ENCODE measurements around the gene DDN.

DDN gene

DNA sequence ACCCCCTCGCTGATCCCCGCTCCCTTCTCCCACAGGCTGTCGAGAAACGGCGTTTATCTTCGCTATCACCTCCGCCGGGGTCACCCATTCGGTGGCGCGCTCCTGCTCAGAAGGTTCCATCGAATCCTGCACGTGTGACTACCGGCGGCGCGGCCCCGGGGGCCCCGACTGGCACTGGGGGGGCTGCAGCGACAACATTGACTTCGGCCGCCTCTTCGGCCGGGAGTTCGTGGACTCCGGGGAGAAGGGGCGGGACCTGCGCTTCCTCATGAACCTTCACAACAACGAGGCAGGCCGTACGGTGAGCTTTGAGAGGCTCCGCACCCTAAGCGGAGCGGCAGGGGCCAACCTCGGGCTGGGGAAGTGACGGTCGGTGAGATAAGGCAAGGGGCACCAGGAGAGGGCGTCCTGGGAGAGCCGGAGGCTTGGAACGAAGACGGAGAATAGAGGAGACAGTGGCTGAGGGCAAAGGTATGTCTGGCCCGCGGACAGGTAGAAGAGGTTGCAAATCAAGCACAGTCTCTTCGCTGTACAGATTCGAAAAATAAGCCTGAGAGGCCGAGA lies 18.7 kb downstream of the DDN start:
- DNase-seq, result no peak

DNA sequence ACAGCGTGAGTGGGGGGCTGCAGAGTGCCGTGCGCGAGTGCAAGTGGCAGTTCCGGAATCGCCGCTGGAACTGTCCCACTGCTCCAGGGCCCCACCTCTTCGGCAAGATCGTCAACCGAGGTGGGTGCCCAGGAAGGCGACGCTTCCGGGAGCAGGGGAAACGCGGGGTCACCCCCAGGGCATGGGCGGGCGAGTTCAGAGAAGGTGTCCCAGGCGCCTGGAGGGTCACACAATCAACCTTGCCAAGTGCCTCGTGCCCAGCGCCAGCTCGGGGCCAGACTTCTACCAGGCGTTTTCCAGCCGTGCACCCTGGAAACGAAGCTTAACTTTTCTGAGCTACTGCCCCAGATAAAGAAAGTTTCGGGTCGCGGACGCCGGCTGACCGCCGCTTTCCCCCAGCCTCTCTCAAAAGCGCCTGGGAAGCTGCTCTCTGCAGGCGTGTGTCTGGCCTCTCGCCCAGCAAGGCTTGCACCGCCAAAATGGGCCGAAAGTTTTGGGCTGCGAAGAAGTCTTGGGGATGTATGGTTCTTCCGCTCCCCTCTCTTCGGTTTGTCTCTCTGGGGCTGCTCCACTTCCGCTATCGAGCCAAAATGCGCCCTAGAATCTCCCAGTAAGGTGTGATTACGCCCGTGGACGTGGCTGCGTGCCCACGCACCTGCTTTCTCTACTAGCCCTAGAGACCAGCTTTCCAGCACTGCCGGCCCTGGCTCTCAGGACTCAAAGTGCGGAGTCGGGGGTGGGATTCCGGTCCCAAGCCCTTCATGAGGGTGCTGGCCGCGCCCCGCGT lies 19.4 kb downstream of the DDN start:
- DNase-seq, result no peak

DNA sequence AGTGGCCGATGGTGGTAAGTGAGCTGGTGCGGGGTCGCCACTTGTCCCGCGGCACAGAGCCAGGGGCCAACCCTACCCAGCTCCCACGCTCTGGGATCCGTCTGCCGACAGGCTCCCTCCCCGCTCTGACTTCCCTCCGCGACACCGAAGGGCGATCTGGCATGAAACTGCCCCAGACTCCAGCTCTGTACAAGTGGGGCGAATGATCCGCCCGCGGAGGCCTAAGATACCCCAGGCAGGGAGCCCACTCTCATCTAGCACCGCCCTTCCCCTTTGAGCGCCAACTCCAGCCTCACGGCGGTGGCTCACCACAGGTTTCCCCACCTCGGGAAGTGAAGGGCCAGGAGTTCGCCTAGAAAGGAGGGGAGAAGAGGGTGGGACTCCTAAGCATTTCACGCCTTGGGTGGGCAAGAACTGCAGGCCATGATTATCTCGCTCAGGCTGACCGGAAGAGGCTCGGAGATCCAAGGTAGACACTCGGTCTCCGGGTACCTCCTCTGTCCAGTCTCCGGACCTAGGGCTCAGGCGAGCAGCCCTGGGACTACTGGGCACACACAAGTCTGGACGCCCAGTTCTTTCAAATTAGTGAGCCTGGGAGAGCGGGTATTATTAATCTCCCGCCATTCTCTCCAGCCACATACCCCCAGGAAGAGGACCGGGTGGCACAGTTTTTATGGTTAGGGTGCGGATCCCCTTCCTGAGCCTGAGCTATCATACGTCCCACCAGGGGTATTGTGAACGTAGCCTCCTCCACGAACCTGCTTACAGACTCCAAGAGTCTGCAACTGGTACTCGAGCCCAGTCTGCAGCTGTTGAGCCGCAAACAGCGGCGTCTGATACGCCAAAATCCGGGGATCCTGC lies 20.2 kb downstream of the DDN start:
- DNase-seq, result no peak

DNA sequence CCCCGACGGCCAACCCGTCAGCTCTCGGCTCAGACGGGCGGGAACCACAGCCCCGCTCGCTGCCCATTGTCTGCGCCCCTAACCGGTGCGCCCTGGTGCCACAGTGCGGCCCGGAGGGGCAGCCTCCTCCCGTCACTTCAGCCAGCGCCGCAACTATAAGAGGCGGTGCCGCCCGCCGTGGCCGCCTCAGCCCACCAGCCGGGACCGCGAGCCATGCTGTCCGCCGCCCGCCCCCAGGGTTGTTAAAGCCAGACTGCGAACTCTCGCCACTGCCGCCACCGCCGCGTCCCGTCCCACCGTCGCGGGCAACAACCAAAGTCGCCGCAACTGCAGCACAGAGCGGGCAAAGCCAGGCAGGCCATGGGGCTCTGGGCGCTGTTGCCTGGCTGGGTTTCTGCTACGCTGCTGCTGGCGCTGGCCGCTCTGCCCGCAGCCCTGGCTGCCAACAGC lies 20.9 kb downstream of the DDN start, which contains the start of gene WNT1:
Gene WNT1 (plus strand): TSS at position 32 of the 450 bp plus-strand sequence. CDS start 329 bp downstream, at position 361.
- no peak for DNase-seq

DNA sequence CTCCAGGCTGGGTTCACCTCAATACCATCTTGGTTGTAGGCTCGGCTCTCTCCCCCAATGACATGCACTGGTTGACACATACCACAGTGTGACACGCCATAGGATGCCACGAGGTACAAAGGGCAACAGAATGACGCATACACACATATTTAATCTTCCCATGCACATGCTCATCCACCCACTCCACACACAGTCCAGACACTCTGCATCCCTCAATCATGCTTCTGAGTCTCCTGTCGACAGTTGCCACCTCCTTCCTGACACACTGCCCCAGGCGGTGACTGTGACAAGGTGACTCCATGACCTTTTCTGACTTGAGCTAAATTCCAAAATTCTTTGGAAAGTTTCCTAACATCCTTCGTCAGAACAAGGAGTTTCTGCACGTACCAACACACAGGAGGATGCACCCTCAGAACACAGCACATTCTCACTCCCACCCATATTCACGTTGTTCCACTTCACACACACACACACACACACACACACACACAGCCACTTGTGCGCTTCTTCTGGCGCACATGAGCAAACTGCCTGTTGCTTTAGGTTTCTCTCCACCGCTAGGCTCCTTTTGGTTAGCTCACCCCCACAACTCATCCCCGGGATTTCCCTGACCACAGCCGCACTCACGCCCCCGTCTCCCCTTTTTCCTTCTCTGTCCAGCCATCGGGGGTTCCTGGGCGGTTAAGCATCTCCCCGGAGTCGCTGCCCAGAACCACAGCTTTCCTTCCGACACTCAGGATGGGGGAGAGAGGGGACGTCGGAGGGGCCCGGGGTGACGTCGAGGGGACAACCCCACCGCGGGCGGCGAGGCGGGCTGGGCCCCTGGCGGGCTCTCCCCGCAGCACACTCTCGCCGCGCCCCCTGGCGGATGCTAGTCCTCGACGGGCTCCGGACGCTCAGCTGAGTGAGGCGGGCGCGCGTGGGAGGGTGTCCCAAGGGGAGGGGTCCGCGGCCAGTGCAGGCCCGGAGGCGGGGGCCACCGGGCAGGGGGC lies 21.6 kb downstream of the DDN start:
- DNase-seq, result peak; percentile 57

DNA sequence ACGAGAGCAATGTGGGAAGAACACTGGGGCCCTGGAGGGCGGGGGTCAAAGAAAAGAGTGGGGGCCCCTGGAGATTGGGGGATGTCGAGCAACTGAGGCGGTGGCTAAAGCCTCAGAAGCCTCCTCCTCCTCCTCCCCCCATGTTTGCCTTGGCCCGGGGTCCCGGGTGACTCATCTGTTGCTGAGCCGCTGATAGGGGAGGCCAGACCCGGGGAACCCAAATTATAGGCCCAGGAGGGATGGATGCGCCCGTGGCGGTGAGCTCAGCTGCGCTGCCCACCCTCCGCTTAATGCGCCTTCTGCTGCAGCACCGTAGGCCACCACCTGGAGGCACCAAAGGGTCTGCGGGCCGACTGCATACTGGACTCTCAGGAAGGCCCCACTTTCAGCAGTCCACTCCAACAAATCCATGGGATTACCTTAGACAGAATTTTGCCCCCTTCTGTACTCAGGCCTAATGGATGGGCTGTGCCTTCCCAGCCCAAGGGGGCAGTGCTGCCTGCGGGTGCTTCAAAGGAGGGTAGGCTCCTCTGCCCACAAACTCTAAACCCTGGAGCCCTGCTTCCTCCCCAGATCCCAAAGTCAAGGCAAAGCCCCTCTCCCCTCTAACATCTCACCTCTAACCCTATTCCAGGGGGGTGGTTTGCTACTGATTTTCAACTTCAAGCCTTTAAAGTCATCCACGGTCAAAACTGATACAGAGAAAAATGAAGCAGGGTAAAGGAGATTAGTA lies 25.1 kb downstream of the DDN start:
- no peak for DNase-seq

DNA sequence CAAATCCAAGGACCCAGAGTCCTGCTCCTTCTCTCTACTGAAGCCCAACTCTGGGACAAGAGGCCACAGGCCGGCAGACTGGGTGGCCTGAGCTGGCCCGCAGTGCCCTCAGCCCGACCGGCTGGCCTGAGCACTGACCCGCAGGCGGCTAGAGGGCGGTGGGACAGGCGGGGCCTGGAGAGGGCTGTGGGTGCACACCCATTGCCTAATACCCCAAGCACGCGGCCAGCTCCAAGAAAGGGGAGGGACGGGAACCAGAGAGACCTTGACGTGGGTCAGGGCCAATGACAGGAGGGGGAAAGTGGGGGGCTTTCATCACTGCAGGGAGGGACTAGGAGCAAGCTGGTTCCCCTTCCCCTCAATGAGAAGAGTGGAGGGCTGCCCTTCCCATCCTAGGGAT lies 25.6 kb downstream of the DDN start:
- no peak for DNase-seq

DNA sequence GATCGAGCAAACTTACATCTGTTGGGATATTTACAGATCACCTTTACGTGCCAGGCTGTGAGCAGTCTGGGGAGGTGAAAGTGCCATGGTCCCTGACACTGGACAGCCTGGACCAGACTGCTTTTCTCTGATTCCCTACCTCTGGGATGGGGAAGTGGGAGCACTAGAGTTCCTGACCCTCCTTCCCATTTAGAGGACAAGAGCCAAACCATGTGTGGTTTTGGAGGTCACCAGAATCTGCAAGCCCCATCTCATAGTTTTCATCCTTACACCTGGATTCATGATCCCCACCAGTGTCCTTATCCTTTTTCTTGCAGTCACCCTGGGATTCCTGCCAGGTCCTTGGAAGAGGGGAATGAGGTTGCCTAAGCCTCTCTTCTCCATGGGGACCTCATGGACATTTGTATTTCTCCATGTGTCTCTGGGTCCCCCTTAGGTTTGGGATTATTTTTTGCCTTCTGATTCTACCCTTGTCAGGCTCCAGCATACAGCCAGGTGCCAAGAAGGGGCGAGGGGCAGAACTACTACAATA lies 26.2 kb downstream of the DDN start:
- no peak for DNase-seq

DNA sequence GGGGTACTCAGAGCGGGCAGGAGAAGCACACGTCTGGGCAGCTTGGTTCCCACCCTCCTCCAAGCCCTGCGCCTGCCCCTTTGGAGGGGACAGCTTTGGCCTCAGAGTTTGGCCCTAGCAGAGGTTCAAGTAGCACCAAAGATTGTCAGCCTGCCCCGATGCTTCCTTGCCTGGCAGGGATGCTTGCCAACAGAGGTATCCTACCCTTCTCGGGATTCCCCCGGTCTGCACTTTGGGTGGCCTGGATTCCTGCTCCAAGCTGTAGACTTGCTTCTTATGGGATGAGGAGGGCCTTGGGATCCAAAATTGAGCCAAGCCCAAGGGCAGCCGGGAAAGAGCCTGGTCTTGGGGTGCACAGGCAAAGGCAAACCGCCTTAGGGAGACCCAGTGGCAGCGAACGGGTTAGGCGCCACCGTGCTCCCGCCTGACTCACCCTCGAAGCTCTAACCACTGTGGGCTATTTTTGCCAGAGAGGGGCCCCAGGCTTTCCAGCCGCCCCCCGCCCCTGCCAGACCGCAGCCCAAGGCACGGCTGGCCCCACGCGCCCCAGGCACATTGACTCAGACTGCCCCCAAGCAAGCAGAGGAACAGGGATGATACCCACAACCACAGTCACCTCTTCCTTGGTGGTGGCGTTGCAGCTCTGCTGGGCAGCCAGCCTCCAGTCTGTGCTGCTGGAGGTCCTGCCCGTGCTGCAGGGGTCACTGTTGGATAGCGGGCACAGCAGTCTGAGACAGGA lies 26.8 kb downstream of the DDN start:
- DNase-seq, result no peak

DNA sequence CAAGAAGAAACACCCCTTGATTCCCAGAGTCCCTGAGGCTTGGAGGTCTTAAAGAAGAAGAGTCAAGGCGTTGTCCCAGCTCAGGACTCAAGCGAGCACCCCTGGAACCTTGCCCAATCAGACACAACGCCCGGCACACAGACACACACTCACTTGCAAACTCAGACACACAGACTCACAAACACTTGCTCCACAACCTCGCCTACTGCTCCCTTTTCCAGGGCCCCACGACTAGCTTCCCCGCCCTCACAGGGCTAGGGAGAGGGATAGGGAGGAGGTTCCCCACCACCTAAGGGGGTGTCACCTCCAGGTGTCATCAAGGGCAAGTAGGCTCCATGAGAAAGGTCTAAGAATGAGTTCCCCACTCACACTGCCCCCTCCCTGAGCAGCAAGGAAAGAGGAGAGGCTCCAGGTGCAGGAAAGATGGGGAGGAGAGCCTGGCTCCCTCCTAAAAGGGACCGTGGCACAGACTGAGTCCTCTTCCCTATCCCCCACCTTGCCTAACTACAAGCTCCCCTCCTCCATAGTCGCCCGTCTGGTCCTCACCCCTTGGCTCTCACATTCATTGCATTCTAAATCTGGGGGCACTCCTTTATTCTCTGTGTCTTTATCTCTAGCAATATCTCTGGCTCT lies 28.4 kb downstream of the DDN start:
- no peak for DNase-seq

DNA sequence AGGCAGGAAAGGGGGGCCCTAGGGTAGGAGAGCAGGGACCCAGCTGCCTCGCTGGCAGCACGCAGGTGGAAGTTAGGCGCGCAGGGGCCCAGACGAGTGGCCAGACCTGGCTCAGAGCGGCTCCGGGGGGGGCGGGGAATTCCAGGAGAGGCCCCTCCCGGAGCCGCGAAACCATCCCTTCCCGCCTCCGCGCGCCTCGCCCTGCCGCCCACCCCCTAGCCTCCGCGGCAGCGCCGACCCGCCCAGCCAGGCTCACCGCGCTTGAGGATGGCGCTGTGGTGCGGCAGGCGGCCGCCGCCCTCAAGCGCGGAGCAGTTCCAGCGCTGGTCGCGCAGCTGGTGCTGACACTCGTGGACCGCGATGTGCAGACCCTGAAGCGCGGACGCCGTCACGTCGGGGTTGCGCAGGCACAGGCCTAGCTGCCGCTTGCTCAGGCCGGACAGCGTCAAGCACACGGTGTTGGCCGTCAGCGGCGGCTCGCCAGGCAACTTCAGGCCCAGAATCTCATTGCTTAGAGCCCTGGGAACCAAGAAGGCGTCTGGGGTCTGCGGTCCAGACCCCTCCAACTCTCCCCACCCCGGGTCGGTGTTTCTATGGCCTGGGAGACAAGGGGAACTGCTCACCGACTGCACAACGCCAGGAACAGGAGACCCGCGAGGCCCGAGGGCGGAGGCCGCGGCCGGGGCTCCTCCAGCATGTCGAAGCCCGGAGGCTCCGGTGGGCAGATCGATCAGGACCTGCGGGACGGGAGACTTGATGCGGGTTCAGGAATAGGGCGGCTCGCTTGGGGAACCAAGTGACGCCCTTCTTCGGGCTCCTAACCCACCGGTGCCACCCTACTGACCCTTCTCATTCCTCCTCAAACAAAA lies 29.1 kb downstream of the DDN start:
- DNase-seq, result no peak

DNA sequence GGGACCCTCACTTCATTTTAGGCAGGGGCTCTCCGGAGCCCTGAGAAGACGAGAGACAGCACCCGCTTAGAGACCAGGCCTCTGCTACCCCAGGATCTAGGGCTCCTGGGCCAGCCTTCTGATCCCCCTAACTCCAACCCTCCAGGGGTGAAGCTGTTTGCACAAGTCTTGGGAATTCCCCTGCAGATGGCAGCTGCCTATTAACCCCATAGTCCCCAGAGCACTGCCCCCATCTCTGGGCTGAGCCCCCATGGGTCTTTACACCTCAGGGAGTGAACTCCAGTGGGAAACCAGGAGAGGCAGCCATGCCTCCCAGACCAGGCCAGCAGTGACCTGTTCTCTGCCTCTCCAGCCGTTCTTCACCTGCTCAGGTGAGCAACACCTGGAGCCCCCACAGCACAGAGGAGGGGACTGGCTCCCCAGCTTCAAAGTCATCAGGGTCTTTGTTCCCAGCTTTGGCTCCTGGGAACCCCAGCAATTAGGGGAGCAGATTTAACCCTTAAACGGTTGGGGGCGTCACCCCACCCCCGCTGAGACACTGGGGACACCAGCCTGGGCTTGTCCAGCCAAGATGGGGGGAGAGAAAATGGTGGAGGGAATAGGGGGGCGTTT lies 29.9 kb downstream of the DDN start:
- DNase-seq, result no peak

DNA sequence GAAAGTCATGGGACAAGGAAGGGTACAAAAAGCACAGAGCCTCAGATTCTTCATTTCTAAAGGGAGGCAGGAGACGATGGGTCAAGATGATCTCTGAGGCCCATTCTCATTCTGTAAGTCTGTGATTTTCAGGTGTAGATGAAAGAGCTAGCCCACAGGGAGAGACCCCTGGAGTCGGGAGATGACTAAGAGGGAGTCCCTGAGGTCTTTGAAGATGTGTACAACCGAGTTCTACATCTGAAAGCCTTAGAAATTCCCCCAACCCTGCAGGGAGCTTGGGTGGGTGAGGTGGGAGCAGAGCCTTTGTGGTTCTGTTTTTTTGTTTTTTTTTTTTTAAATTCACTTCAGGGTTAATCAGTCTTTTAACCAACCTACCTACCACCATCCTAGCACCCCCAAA lies 30.7 kb downstream of the DDN start:
- no peak for DNase-seq

DNA sequence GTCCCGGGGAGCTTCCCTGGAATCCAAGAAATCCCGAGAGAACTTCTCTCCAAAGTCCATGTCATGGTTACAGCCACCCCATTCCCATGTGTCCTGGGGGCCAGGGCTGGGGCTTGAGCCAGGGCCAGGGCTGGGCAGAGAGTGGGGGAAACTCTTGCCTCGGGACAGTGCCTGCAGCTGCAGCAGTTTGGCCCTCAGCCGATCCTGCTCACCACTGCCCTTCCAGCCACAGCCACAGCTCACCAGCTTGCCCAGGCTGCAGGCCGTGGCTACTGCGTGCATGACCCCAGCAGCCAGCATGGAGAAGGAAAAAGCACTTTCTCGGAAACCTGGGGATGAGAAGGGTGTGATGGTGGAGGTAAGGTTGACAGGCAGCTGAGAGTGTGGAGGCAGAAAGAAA lies 31.2 kb downstream of the DDN start:
- DNase-seq, result no peak

DNA sequence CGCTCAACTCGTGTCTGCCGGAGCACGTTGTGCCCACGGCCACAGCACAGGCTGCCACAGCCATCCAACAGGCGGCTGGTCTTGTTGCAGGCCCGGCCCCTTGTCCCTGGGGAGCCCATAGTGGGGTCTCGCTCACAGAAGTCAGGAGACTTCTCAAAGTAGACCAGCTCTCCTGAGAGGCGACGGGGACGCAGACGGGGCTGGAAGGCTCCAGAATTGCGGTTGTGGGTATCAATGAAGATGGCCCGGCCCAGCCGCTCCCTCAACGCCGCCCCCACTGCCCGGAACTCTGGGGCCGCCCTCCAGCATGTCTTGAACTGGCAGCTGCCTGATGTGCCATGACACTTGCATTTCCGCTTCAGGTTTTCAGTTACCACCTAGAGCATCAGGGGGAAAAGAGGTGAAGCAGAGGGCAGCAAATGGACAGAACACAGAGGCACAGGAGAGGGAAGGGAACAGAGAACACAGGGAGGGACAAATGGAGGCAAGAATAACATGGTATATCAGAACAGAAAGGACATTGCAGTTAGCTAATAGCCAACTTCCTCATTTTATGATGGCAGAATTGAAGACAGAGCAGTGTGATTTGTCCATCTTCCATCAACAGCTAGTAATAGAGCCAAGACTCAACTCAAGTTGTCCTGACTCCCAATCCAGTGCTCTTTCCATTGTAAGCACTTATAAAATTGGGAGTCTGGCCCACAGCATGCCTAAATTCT lies 32.8 kb downstream of the DDN start:
- DNase-seq, result no peak

DNA sequence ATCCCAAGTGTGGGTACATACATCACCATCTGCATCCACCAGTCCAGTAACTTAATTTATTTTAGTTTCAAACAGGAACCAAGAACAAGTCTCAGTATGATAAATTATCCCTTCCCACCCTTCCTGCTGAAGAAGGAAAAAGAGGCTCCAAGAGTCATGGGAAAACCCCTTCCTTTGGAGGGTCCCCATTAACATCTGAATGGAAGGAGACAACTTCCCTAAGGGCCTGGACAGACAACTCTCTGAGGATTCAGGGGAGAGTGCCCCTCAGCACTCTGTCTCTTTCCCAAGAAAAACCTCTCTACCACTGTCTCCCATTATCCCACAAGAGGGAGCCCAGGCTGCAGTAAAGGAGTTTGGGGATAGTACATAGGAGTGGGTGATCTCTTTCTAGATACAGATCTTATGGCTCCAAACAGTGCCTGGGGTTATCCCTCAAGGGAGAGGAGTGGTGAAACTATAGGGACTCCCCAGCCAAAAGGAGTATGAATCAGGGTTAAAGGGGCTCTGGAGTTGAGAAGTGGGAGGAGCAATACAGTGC lies 33.8 kb downstream of the DDN start:
- DNase-seq, result no peak

DNA sequence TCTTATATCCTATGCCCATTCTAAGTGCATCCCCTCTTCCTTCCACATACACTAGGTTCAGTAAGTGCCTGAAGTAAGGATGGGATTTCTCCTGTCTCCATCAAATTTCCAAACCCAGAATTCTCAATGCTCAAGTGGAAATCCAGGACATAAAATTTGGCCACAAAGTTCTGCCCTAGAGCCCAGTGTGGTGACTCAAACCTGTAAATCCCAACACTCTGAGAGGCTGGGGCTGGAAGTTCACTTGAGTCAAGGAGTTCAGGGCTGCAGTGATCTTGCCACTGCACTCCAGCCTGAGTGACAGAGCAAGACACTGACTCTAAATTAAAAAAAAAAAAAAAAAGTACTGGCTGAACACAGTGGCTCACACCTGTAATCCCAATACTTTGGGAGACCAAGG lies 37.4 kb downstream of the DDN start:
- DNase-seq, result no peak

DNA sequence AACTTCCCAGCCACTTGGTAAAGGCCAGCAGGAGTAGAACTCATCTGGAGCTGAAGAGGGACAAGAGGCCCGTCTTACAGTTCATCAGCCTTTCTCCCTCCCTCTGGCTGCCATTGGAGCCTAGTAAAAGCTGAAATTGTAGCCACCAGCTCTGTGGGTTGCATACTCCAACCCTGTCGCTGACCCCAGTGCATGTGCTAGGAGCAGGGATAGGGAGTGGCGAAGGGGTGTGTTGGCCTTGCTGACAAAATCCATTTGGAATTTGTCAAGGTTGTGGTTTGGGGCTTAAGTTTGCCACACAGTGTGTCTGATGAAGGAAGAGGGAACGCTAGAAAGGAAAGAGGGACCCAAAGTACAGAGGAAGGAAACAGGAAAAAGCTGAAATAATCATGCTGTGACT lies 37.8 kb downstream of the DDN start:
- DNase-seq, result no peak

All from COR-L47 (cell line).